ENCODE data around the gene FOXK1.
"Not testable (repeated sequence)": the region's sequence is repeated elsewhere in the genome, so short reads cannot be mapped to it uniquely, and the experiment has no call there.

The FOXK1 gene

DNA sequence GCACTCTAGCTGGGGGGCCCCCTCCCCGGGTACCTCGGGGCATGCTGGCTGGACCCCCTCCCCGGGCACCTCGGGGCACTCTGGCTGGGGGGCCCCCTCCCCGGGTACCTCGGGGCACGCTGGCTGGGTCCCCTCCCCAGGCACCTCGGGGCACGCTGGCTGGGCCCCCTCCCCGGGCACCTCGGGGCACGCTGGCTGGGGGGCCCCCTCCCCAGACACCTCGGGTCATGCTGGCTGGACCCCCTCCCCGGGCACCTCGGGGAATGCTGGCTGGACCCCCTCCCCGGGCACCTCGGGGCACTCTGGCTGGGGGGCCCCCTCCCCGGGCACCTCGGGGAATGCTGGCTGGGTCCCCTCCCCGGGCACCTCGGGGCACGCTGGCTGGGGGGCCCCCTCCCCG lies 120.5 kb downstream of the FOXK1 start:
- not testable (repeated sequence) for DNase-seq

DNA sequence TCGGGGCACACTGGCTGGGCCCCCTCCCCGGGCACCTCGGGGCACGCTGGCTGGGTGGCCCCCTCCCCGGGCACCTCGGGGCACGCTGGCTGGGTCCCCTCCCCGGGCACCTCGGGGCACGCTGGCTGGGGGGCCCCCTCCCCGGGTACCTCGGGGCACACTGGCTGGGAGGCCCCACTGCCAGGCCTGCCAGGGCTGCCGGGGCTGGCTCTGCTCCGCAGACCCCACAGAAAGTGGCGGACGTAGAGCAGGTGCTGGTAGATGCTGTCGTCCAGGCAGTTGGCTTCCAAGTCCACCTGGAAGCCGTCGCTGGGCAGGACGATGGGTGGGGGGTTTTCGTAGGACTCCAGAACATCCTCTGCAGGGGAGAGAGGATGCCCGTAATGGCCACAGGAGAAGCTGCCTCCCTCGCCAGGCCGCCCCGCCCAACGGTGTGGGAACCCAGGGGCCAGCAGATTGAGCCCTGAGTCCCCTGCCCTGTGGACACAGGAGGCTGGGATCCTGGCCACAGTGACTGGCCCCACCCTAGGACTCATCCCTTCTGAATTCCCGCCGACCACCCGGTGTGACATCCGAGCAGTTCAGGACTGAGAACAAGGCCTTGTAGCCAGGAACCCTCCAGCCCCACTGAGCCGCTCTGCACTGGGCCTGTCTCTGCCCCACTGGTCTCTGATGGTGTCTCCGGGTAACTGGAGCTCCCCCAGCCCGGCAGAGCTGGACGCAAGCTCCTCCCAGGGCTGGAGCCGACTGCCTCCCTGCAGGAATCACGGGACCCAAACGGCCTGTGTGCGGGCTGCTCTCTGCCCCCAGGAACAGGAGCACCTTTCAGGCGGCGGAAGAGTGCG lies 121.5 kb downstream of the FOXK1 start:
- no peak for DNase-seq

DNA sequence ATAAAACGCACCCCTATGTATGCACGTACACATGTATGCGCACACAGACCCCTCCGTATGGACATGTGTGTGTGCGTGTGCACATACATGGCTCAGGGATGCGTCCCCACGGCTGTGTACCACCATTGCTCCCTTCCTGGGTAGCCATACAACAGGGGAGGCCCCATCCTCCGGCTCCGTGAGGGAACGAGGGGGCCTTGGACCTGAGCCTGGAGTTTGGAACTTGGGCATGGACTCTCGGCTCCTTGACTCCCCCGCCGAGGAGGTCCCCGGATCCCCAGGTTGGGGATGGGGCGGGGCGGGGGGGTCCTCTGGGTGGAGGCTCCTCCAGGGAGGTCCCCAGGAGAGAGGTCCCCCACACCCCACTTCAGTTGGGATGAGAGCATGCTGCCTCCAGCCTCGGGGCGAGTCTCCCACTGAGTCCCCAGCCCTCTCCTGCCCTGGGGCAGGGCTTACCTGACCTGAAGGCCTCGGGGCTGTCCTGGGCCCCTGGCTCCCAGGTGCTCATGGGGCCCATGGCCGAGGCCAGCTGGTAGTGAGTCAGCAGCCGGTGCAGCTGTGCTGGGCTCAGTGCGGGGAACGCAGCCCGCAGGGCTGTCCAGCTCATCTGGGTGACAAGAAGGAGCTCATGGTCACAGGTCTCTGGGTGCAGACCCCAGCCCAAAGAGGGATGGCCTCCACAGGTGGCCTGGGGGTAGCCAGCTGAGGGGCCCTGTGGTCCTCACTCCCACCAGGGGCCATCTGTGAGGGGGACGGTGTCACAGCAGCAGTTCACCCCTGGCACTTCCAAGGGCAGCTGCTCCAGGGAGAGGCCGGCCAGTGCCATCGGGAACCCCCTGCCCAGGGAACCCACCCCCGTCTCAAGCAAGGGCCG lies 123.3 kb downstream of the FOXK1 start:
- no peak for DNase-seq

DNA sequence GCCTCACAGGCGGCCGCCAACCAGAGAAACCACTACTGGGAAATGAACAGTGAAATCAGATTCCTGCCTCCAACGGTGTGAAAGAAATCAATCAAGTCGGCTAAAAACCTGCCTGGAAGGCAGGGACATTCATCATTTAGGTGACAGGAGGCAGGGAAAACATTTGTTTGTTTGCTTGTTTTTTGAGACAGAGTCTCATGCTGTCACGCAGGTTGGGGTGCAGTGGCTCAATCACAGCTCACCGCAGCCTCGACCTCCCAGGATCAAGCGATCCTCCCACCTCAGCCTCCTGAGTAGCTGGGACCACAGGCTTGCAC lies 123.8 kb downstream of the FOXK1 start:
- DNase-seq = no peak

DNA sequence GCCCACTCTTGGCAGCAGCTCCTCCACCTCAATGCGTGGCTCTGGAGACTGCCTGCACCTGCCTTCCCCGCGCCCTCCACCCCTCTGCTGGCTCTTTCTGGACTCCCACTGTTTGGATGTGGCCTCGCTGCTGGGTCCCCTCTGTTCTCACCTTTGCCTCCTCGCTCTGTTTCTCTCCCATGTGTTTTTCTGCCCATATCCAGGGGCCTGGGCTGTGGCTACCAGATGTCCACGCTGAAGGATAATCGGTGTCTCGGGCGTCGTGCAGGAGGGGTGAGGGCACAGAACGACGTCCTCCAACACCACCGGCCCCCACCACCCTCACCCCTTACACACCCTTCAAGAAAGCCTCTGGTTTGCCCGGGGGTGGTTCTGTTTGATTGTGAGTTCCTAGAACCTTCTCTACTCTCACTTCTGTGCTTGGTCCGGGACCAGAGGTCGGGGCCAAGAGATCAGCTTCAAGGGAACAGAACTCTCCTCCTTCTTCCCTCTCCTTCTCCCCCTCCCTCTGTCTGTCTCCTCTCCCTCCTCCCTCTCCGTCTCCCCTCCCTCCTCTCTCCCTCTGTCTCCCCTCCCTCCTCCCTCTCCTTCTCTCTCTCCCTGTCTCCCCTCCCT lies 125.0 kb downstream of the FOXK1 start:
- no peak for DNase-seq

DNA sequence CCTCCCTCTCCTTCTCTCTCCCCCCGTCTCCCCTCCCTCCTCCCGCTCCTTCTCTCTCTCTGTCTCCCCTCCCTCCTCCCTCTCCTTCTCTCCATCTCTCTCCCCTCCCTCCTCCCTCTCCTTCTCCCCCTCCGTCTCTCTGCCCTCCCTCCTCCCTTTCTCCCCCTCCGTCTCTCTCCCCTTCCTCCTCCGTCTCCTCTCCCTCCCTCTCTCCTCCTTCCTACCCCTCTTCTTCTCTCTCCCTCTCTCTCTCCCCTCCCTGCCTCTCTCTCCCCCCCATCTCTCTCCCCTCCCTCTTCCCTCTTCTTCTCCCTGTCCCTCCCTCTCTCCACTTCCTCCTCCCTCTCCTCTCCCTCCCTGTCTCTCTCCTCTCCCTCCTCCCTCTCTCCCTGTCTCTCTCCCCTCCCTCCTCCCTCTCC lies 125.5 kb downstream of the FOXK1 start:
- DNase-seq = peak; percentile 34

DNA sequence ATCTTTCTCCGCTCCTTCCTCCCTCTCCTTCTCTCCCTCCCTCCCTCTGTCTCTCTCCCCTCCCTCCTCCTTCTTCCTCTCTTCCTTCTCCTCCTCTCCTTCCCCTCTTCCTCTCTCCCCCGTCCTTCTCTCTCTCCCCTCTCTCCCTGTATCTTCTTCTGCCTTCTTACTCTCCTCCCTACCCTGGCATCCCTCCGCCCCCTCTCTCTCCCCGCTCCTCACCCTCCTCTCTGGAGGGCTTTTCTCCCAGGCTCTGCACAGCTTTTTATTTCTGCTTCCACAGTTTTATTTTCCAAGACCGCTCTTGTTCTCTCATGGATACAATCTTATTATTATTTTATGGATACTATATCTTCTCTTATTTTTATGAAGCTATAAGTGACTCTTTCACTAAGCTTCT lies 125.9 kb downstream of the FOXK1 start:
- no peak for DNase-seq

DNA sequence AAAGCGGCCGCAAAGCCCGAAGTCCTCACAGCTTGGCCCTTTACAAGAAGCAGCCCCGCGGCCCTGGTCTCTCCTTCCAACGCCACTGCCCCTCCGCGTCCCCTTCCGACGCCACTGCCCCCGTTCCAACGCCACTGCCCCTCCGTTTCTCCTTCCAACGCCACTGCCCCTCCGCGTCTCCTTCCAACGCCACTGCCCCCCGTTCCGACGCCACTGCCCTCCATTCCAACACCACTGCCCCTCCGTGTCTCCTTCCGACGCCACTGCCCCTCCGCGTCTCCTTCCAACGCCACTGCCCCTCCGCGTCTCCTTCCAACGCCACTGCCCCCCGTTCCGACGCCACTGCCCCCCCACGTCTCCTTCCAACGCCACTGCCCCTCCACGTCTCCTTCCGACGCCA lies 126.5 kb downstream of the FOXK1 start:
- DNase-seq = no peak

DNA sequence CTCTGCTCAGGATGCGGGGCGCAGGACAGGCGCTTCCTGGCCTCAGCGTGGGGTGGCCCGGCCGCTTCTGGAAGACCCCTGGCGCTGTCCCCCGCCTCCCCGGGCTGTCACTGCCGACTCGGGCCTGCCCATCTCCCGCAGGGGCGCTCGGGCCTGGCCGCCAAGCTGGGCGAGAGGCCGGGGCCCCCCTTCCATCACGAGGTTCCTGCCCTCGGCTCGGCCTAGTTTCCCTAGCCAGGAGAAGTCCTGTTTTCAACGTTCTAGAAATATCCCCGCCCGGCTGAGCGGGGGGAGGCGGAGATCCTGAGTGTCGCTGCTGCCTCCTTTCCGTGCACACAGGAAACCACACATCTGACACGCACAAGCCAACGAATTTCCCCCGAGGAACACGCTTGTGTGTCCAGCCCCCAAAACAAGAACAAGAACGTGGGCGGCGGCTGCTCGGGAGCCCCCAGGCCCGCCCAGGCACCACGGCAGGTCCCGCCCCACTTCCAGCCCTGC lies 127.0 kb downstream of the FOXK1 start:
- no peak for DNase-seq

DNA sequence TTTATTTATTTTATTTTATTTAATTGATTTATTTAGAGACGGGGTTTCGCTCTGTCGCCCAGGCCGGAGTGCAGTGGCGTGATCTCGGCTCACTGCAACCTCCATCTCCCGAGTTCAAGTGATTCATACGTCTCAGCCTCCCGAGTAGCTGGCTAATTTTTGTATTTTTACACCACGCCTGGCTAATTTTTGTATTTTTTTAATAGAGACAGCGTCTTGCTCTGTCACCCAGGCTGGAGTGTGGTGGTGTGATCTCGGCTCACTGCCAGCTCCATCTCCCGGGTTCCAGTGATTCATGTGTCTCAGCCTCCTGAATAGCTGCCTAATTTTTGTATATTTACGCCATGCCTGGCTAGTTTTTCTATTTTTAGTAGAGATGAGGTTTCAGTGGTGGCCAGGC lies 127.6 kb downstream of the FOXK1 start:
- DNase-seq = no peak

DNA sequence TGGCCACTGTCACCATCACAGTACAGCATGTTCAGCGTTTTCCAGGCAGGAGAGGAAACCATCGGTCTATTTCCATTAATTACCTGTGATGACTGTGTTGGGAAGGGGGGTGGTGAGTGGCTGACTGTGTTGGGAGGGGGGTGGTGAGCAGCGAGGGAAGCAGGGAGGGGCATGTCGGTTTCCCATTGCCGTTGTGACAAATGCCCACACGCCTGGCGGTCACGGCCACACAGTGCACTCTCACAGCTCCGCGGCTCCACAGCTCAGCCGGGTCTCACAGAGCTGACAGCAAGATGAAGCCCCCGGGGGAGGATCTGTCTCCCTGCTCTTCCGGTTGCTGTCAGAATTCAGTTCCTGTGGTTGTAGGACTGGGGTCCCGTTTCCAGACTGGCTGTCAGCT lies 132.3 kb downstream of the FOXK1 start:
- no peak for DNase-seq

DNA sequence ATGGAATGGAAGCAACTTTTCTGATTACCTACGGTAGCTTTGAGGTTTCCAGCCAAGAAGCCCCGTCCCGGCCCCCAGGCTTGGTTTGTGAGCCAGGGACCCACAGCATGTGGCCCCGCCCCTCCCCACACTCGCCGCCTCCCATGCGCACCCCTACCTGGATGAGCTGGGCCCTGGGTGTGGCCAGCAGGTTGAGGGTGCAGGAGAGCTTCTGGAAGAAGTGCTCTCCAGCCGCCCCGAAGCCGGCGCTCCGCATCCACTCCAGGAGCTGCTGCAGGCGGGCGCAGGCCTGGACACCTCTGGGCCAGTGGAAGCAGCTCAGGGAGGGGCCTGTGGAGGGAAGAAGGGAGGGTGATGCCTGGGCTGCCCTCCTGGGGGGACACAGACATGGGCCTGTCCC lies 133.0 kb downstream of the FOXK1 start:
- DNase-seq = no peak

DNA sequence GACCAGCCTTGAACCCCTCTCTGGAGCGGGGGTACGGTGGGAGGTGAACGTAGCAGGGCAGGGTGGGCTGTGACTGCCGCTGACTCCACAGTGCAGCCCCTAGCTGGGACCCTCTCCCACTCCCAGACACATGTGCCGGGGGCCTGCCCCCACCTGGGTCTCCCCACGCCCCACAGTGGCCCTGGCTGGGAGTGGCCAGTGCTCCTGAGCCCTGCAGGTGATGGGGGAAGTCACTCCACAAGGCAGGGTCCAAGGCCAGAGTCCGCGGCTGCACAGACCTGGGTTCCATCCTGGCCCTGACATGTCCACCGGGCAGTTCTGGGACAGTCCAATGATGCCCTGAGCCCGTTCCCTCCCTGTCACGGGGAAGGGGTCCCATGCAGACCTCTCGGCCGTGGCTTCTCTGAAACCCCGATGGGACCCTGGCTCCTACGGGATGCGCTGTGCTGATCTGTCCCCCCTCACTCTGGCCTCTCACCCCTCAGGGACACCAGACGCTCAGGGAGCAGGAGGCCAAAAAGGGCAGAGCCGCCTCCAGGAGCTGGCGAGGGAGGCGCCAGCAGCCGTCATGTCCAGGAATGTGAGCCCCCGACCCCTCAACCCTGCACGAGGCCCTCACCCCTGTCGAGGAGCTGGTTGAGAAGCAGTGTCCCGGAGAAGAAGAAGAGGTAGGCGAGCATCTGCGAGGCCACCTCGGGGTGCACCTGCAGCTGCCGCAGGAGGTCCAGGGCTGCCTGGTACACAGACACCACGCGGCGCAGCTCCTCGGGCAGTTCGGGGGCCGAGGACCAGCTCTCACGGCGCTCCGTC lies 133.7 kb downstream of the FOXK1 start:
- no peak for DNase-seq

DNA sequence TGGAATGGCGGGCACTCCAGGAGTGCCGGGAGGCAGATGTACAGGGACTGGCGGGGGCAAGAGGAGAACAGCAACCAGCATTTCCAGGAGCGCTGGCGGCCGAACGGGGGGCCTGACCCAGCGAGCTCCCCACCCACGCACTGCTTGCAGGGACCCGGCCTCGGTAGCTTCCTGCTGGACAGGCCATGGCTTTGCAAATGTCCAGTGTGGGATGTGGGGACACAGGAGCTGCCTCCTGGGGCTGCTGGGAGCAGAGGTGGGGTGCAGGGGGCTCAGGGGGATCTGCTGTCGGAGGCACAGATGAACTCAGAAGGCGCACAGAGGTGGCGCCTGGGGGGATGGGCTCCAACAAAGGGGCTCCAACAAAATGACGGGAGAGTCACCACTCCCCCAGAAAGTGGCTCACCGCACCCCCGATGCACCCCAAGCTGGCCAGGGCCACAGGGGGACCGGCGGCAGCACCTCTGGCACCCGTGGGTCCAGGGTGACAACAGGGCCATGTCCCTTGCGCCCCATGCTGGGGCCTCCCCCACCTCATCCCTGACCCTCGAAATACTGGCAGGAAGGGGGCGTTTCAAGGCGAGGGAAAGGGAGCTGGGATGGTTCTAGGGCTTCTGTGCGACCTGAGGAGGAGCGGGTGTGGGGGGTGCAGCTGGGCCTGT lies 134.5 kb downstream of the FOXK1 start:
- no peak for DNase-seq

DNA sequence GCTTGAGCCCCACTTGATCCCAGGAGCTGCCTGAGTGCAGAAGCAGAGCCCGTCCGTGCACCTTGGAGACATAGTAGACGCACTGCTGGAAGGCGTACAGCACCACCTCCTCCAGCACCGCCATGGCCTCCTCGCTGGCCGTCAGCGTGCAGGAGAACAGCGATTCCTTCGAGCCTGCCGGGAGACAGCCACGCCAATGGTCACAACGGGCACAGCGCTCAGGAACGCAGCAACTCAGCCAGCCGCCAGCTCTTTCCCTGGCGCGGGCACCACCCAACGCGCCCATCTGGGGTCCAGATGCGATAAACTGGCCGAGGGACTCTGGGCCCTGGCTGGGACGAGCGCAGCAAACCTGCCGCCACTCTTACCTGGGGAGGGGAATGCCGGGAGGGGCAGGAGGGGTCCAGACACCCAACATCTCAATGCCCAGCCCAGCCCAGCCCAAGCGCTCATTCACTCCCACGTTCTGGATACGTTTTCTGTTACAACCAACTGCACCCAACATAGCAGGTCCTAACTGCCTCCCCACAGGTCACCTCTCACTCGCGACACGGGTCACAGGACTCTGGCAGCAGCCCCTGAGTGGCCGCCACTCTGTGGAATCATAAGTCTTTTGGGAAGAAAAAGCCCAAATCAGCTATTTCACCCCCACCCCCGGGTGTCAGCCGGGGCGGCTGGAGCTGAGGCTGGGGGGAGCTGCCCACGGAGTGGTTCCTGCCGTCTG lies 135.2 kb downstream of the FOXK1 start:
- DNase-seq = no peak

DNA sequence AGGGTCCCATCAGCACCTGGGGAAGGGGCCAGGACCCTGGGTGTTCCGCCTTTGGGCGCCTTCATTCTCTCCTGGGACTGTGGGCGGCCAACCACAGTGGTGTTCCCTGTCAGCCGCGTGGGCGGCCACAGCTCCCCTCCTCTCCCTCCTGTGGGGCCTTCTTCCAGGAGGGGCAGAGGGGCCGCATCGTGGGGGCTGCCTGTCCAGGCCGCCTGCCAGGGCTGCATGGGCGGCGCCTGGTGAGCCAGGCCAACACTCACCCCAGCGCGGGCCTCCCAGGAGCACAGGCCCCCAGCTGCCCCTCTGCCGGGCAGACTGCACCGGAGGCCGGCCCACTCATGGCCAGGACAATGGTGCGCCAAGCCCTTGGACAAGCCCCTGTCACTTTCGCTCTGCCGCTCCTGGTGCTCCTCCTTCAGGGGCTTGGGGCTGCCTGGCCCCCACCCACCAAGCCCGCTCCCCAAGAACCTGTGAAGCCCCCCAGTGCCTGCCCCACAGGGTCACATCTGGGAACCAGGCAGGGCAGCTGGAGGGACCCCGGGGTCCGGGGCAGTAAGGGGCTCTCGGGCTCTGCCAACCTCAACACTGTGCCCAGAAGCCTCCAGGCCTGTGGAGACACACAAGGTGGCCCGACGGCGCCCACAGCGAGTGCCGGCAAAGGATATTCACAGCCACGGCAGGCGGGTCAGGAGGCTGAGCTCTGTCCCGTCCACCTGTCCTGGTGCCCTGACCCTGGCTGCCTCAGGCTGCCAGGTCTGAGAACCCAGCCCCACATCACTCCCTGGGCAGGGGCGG lies 136.1 kb downstream of the FOXK1 start:
- no peak for DNase-seq

DNA sequence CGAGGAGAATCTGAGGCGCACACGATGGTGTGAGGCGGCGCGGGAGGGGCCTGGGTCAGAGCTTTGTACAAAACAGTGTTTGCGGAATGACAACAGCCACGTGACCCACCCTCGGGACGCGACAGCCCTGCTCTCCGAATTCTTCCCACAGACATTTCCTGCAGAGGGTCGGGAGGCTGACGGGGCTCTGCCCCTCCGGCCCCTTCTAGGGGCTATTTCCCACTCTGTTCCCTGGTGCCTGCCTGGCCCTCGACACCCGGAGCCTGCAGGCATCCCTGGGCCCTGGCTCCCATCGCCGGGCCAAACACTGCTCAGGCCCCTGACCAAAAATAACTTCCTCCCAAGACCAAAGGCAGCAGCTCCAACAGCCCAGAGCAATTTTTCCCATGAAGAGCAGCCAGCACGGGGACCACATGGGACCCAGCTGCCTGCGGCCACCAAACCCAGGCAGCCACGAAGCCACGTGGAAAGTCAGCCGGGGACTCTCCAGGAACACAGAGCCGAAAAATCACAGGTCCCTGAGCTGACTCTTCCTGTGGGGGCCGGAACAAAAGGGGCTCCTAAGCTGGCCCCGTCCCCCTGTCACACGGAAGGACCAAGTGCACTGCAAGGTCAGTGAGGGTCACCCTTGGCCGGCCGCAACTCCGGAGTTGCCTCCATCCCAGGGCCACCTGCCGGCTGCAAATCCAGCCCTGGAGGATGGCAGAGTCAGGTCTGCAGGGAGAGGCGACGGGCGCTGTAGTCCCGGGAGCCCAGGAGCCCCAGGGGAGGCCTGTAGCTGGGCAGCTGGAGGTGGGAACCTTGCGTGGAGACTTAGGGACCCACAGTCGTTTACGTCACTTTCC lies 137.7 kb downstream of the FOXK1 start:
- DNase-seq = no peak

DNA sequence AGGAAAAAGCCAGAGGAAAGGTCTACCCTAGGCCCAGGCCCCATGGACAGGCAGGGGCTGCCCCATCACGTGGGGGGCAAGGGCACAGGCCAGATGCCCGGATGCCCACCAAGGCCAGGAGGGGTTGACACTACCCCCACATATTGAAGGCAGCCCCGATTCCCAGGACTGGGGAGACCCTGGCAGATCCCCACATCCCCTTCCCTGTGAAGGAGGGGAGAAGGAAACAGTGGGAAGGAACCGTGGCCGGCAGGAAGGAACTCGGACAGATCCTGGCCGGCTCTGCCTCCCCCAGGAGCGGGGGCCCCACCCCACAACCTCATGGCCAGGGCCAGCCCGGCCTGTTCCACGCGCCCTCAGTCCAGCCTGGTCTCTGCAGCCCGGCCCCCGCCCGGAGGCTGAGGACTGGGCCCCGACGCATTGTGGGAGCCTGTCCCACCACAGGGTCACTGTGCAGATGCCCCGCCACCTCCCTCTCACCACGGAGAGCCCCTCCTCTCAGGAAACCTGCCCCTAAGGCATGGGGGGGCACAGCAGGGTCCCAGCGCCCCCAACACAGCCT lies 138.4 kb downstream of the FOXK1 start:
- no peak for DNase-seq
